Erythroblast (primary cell): ENCODE results near the gene PRKCZ.

ENCODE experiments used
- DNase-seq, 2 experiments: peaks; one replicate each; lab custom pipeline; 2025; lab: John Stamatoyannopoulos, UW
- GATA1 ChIP-seq: IDR thresholded peaks from 2 replicates; pipeline ENCODE4 v1.6.1; 2011; ENCODE audit warnings: low read depth, mild to moderate bottlenecking, control low read depth, low read length, moderate library complexity
- POLR2A ChIP-seq: IDR thresholded peaks from 2 replicates; pipeline ENCODE4 v1.6.1; 2011; ENCODE audit warnings: mild to moderate bottlenecking, low read length

PRKCZ gene

GRCh38 chr1:2072109-2072806 is 22.0 kb downstream of the PRKCZ start:
- TF ChIP-seq GATA1 (no peak), POLR2A (no peak)
- DNase-seq: no peak

- no peak for TF ChIP-seq POLR2A
- TF ChIP-seq GATA1: no peak
- no peak for DNase-seq
These were observed 22.7 kb downstream of the PRKCZ start for GRCh38 chr1:2072891-2073290.

GRCh38 chr1:2073382-2074230 is 23.4 kb downstream of the PRKCZ start:
- DNase-seq: no peak

GRCh38 chr1:2074396-2074795 is 24.2 kb downstream of the PRKCZ start:
- DNase-seq: no peak
- TF ChIP-seq GATA1 (no peak), POLR2A (no peak)

More at GRCh38 chr1:2073382-2074230, 23.4 kb downstream of the PRKCZ start:
- TF ChIP-seq POLR2A (no peak), GATA1 (no peak)

GRCh38 chr1:2074944-2075740 is 24.9 kb downstream of the PRKCZ start:
- no peak for DNase-seq
- TF ChIP-seq GATA1 (no peak), POLR2A (no peak)

- DNase-seq: no peak
- TF ChIP-seq GATA1 (no peak), POLR2A (no peak)
These were observed 26.6 kb downstream of the PRKCZ start for GRCh38 chr1:2076826-2077225.

GRCh38 chr1:2078170-2078569 is 28.0 kb downstream of the PRKCZ start:
- no peak for TF ChIP-seq GATA1
- TF ChIP-seq POLR2A: no peak
- DNase-seq: no peak

GRCh38 chr1:2079396-2080085 is 29.3 kb downstream of the PRKCZ start:
- no peak for DNase-seq
- no peak for TF ChIP-seq GATA1
- no peak for TF ChIP-seq POLR2A

GRCh38 chr1:2080140-2080539 is 29.9 kb downstream of the PRKCZ start:
- TF ChIP-seq POLR2A: no peak
- TF ChIP-seq GATA1: no peak
- no peak for DNase-seq

GRCh38 chr1:2080884-2081283 is 30.7 kb downstream of the PRKCZ start:
- DNase-seq: no peak
- TF ChIP-seq GATA1 (no peak), POLR2A (no peak)

GRCh38 chr1:2081326-2081885 is 31.2 kb downstream of the PRKCZ start:
- no peak for DNase-seq
- TF ChIP-seq GATA1 (no peak), POLR2A (no peak)

- TF ChIP-seq POLR2A: no peak
- no peak for TF ChIP-seq GATA1
- DNase-seq: no peak
These were observed 31.9 kb downstream of the PRKCZ start for GRCh38 chr1:2082064-2082463.

GRCh38 chr1:2083666-2084065 is 33.5 kb downstream of the PRKCZ start:
- no peak for TF ChIP-seq POLR2A
- TF ChIP-seq GATA1: no peak
- DNase-seq: no peak
